NCI-H82 (cell line): Measurements from ENCODE around the gene CFAP58.
A peak's percentile ranks its signal among the peaks of the same experiment; 100 is the strongest.
"Not testable (repeated sequence)": the region's sequence is repeated elsewhere in the genome, so short reads cannot be mapped to it uniquely, and the experiment has no call there.

ENCODE experiments used
- DNase-seq: peaks from one replicate; lab custom pipeline; 2025; lab: John Stamatoyannopoulos, UW

The CFAP58 gene

DNA sequence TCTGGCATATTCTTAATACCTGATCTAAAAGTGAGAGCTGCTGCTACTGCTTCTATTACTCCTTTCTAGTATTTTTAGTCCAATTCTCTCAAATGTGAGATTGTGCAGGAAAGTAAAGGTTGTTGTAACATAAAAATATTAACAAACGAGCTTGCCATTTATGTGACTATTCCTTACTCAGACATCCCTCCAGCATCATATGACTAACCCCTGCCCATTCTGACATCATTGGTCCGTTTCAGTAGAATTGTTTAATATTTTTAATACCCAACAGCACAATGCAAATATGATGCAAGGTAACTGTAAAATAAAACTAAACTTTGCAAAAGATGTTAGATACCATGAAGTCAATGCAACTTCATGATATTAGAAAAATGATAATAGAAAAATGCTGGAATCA, 83.6 kb downstream of the CFAP58 start:
- no peak for DNase-seq

GRCh38 chr10:104440221-104440620, 86.6 kb downstream of the CFAP58 start:
- no peak for DNase-seq

DNA sequence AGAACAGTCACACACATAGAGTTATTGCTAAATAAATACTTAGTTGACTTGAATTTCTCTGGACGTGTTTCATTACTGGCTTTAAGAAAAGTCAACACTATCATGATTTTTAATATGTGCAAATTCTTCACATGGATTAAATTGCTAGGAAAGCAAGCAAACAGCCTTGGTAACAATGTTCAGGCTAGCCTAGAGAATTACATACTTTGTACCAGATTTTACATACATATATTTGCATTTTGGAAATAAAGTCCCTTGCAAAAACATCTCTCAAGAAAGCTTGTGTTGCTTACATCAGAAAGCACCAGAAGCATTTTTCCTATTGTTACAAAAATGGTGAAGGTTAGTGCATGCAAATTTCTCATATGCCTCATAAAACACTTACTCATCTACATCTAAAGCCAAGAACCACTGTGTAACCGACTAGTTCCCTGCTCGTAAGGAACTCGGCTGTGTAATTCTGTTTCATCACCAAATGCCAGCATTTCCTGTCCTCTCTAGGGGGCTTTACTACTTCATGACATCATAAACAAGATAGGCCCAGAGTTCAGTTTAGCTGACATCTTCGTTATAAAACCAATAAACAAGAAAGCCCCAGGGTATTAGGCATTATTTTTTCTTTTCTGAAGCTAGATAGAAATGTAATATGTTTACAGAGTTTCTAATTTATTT, 87.8 kb downstream of the CFAP58 start:
- no peak for DNase-seq

- no peak for DNase-seq
Observed at GRCh38 chr10:104445359-104445758, 91.7 kb downstream of the CFAP58 start.

DNA sequence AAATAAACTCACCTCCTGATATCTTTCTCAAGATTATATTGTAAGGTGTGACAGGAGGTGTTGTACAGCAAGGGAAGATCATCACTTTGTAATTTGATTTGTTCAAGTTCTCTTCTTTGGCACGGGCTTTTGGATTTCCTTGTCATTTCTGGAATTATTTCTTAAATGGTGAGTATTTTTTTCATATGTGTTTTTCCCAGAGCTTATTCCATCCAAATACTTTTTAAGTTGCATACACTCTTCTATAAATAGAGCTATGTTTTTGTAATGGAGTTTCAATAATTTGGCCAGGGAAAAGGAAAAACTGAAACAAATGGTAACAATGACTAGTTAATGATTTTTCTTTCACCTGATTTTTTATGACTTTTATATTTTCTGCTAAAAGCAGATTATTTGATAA, 92.5 kb downstream of the CFAP58 start:
- DNase-seq, result no peak

DNA sequence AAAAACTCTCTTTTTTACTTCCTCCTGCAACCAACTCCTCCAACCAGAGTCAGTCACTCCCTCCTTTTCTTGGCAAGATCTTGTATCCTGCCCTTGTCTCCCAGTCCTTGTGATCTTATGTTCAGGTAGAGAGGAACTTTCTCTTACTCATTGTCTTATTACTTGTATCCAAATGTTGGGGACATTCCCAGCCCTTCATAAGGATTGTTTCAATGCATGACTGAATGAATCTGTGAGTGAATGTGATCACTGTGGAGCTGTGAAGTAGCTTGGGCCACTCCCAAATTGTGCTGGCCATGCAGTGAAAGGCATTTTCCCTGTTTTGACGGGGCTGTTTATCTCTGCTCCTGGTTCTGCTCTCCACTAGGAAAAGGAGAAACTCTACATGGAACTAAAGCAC, 93.7 kb downstream of the CFAP58 start:
- no peak for DNase-seq

DNA sequence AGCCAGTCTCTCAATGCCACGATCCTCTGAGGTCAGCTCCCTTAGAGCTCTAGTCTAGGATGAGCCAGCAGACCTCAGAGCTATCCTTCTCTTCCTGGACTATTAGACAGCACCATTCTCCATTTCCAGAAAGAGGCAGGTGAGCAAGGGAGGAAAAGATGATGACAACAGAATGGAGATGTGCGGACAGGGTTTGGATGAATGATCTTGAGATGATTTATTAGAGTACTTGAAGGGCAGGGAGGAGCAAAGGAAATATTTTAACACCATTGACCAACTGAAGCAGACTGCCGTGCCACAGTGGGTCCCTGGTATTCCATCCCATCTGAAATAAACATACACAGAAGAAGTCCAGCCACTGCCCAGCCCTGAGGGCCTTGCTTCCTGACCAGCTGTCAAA, 94.3 kb downstream of the CFAP58 start:
- DNase-seq, result no peak

- no peak for DNase-seq
Observed at GRCh38 chr10:104449391-104449790, 95.8 kb downstream of the CFAP58 start.

DNA sequence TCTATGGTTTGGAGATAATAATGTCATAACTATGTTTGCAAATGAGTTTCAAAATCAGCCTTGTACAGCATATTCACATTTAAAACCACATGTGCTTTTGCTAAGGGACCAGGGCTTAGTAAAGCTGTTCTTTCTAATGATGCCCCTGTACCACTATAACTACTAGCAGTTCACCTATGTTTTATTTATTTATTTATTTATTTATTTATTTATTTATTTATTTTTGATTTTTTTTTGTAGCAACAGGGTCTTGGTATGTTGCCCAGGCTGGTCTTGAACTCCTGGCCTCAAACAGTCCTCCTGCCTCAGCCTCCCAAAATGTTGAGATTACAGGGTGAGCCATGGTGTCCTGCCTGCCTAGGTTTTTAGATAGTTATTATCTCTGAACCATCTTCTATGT, 96.9 kb downstream of the CFAP58 start:
- no peak for DNase-seq

DNA sequence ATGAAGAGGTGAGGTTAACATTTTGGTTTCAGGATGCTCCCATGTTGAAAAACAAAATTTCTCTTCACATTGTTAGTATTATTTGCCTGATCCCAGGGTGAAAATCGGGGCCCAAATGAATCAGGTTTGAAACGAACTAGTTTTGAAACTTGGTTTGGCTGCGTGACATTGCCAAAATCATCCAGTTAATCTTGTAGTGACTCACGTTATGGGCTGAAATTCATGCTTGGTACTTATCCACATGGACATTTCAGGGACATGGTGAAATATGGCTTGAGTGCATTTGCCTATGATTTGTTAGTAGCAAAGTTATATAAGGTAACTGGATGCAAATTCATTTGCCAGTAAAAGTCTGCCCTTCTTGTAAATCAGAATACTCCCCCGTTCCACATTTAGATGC, 97.3 kb downstream of the CFAP58 start:
- DNase-seq, result no peak

DNA sequence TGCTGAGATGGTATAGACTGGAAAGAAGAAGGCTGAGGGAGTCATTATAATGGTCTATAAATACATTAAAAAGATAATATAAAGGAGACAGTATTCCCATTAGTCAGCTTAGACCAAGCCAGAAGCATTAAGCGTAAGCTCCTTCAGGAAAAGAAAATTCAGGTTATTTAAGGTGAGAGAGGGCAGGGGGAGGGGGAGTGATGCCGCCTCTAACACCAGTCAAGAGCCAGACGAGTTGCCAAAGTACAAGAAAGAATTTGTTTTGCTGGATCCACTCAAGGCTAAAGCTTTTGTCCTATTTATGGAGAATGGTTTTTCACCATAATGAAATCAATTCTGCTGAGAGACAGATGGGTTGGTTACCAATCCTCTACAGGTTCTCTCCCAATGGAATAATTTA, 99.3 kb downstream of the CFAP58 start:
- DNase-seq, result peak; percentile 76

- DNase-seq, result peak; percentile 20
Observed at GRCh38 chr10:104456802-104457542, 103.3 kb downstream of the CFAP58 start.

DNA sequence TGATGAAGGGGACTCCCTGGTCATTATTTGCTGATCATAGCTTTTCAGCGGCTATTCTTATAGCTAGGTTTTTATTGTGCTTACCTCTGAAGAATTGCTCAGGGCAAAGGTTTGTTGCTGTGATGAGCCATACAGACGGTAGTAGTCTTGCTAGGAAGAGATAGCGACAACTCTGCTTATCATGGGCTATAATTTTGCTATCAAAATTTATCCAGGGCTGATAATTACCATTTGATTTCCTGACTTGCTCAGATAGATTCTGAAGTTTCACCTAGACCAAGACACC, 103.9 kb downstream of the CFAP58 start:
- no peak for DNase-seq

- DNase-seq, result not testable (repeated sequence)
Observed at GRCh38 chr10:104465575-104465974, 111.9 kb downstream of the CFAP58 start.

DNA sequence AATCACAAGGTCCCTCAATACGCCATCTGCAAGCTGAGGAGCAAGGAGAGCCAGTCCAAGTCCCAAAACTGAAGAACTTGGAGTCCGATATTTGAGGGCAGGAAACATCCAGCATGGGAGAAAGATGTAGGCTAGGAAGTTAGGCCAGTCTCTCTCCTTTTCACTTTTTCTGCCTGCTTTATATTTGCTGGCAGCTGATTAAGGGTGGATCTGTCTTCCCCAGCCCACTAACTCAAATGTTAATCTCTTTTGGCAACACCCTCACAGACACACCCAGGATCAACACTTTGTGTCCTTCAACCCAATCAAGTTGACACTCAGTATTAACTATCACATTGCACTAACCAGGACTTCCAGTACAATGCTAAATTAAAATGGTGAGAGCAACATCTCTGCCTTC, 115.2 kb downstream of the CFAP58 start:
- peak; percentile 25 for DNase-seq

- no peak for DNase-seq
Observed at GRCh38 chr10:104472505-104472904, 118.9 kb downstream of the CFAP58 start.

GRCh38 chr10:104472957-104473745, 119.5 kb downstream of the CFAP58 start:
- no peak for DNase-seq

- DNase-seq, result no peak
Observed at GRCh38 chr10:104478380-104478779, 124.7 kb downstream of the CFAP58 start.

- DNase-seq, result no peak
Observed at GRCh38 chr10:104479906-104480593, 126.4 kb downstream of the CFAP58 start.

GRCh38 chr10:104480797-104481196, 127.2 kb downstream of the CFAP58 start:
- DNase-seq, result no peak

DNA sequence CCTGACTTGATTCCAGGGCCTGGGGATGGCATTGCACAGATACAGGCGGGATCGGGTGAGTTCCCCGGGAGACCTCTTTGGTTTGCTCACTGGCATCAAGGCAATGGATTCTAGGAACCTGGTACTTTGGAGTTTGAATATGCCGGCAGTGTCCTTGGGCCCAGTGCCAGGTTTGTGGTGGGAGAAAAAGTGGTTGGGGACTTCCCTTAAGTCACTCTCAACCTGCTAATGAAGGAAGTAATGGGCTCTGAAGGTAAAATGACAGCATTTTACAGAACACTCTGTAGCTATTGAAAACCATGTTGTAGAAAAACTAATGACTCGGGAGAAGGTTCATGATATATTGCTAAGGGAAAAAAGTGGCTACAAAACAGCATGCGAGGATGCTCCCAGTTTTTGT, 129.9 kb downstream of the CFAP58 start:
- DNase-seq, result no peak

- peak; percentile 8 for DNase-seq
Observed at GRCh38 chr10:104485632-104486031, 132.0 kb downstream of the CFAP58 start.

GRCh38 chr10:104486803-104487202, 133.2 kb downstream of the CFAP58 start:
- no peak for DNase-seq
